Neuronal stem cell (in vitro differentiated cells): ENCODE measurements around the gene AFF3.
"Not testable (repeated sequence)": the region's sequence is repeated elsewhere in the genome, so short reads cannot be mapped to it uniquely, and the experiment has no call there.

Experiments
- DNase-seq: peaks from one replicate; pipeline ENCODE4 v3.0.0-alpha.2; 2013; ENCODE audit warnings: low spot score
- H2AFZ ChIP-seq: one replicate; pipeline ENCODE4 v1.6.1; 2013; ENCODE audit warnings: mild to moderate bottlenecking, low read length, inconsistent platforms
- H2AK5ac ChIP-seq: 2 replicates; pipeline ENCODE4 v1.6.1; 2013; ENCODE audit warnings: low read depth, mild to moderate bottlenecking, inconsistent platforms, low read length, moderate library complexity, mixed read lengths
- H2BK120ac ChIP-seq: 2 replicates; pipeline ENCODE4 v1.6.1; 2013; ENCODE audit warnings: low read depth, mild to moderate bottlenecking, inconsistent platforms, low read length, moderate library complexity, mixed read lengths
- H2BK12ac ChIP-seq: one replicate; pipeline ENCODE4 v1.6.1; 2013; ENCODE audit warnings: low read length, inconsistent platforms
- H2BK15ac ChIP-seq: 2 replicates; pipeline ENCODE4 v1.6.1; 2013; ENCODE audit warnings: mild to moderate bottlenecking, low read length, inconsistent platforms, mixed read lengths
- H2BK5ac ChIP-seq: one replicate; pipeline ENCODE4 v1.6.1; 2013; ENCODE audit warnings: inconsistent platforms, mild to moderate bottlenecking, low read length, moderate library complexity
- H3K14ac ChIP-seq: one replicate; pipeline ENCODE4 v1.6.1; 2013; ENCODE audit warnings: low read length, inconsistent platforms
- H3K18ac ChIP-seq: 2 replicates; pipeline ENCODE4 v1.6.1; 2013; ENCODE audit warnings: low read length, inconsistent platforms
- H3K23ac ChIP-seq: 2 replicates; pipeline ENCODE4 v1.6.1; 2013; ENCODE audit warnings: low read depth, mild to moderate bottlenecking, mixed read lengths, low read length, inconsistent platforms; ENCODE audit not compliant: poor library complexity
- H3K27ac ChIP-seq: replicated peaks from 3 replicates; pipeline ENCODE4 v1.5.1; 2013; ENCODE audit warnings: low read length, inconsistent platforms
- H3K27me3 ChIP-seq, 3 experiments: 2 replicates each; pipeline ENCODE4 v1.6.1; 2013; ENCODE audit warnings: low read length in 3 of 3, mild to moderate bottlenecking in 2 of 3, inconsistent platforms in 1 of 3, low read depth in 1 of 3, mixed read lengths in 1 of 3, moderate library complexity in 1 of 3; ENCODE audit not compliant: control insufficient read depth in 3 of 3, insufficient read depth in 3 of 3
- H3K36me3 ChIP-seq, 2 donors: replicated peaks in 1 of 2; 2 replicates each; pipeline ENCODE4 v1.6.1; 2013; ENCODE audit warnings: low read length in 2 of 2; ENCODE audit not compliant: control insufficient read depth in 2 of 2, insufficient read depth in 2 of 2
- H3K4ac ChIP-seq: 2 replicates; pipeline ENCODE4 v1.6.1; 2013; ENCODE audit warnings: inconsistent platforms, mild to moderate bottlenecking, low read length, moderate library complexity
- H3K4me1 ChIP-seq, 2 donors: 1 replicate in 1 of 2; 2 replicates in 1 of 2; pipeline ENCODE4 v1.6.1; 2013; ENCODE audit warnings: low read length in 2 of 2, low read depth in 1 of 2; ENCODE audit not compliant: control insufficient read depth in 2 of 2, insufficient read depth in 1 of 2
- H3K4me2 ChIP-seq: one replicate; pipeline ENCODE4 v1.6.1; 2013; ENCODE audit warnings: mild to moderate bottlenecking, low read length, inconsistent platforms; ENCODE audit not compliant: insufficient read depth, poor library complexity, severe bottlenecking
- H3K4me3 ChIP-seq, 2 donors: 2 replicates each; pipeline ENCODE4 v1.5.1; 2013; ENCODE audit warnings: low read length in 2 of 2, mild to moderate bottlenecking in 2 of 2, inconsistent platforms in 1 of 2, moderate library complexity in 1 of 2
- H3K79me1 ChIP-seq: one replicate; pipeline ENCODE4 v1.6.1; 2013; ENCODE audit warnings: low read depth, mild to moderate bottlenecking, inconsistent platforms, low read length, moderate library complexity
- H3K9ac ChIP-seq: one replicate; pipeline ENCODE4 v1.6.1; 2013; ENCODE audit warnings: mild to moderate bottlenecking, low read depth, low read length, inconsistent platforms; ENCODE audit not compliant: poor library complexity
- H3K9me3 ChIP-seq, 2 donors: replicated peaks in 1 of 2; 2 replicates each; pipeline versions ENCODE3 to v1.6.1; 2013; ENCODE audit warnings: low read length in 2 of 2, mild to moderate bottlenecking in 2 of 2, inconsistent platforms in 1 of 2, low read depth in 1 of 2, mixed read lengths in 1 of 2, moderate library complexity in 1 of 2; ENCODE audit not compliant: control insufficient read depth in 2 of 2, insufficient read depth in 1 of 2
- H4K8ac ChIP-seq: one replicate; pipeline ENCODE4 v1.6.1; 2013; ENCODE audit warnings: low read depth, mild to moderate bottlenecking, inconsistent platforms, low read length, moderate library complexity
- H4K91ac ChIP-seq: one replicate; pipeline ENCODE4 v1.6.1; 2013; ENCODE audit warnings: low read length, low read depth, mild to moderate bottlenecking, inconsistent platforms; ENCODE audit not compliant: poor library complexity
- WGBS, 2 donors: extraction: QIAGEN DNeasy Blood & Tissue Kit; methylation state at CpG; one replicate each; pipeline ENCODE4 v1.1.7; 2013; ENCODE audit warnings: missing lambda C conversion rate in 2 of 2, mixed read lengths in 1 of 2; ENCODE audit not compliant: insufficient read length in 2 of 2, insufficient replicate concordance in 1 of 2; ENCODE audit errors: extremely low coverage in 2 of 2; 5-methylcytosine and 5-hydroxymethylcytosine counted together

The AFF3 gene

DNA sequence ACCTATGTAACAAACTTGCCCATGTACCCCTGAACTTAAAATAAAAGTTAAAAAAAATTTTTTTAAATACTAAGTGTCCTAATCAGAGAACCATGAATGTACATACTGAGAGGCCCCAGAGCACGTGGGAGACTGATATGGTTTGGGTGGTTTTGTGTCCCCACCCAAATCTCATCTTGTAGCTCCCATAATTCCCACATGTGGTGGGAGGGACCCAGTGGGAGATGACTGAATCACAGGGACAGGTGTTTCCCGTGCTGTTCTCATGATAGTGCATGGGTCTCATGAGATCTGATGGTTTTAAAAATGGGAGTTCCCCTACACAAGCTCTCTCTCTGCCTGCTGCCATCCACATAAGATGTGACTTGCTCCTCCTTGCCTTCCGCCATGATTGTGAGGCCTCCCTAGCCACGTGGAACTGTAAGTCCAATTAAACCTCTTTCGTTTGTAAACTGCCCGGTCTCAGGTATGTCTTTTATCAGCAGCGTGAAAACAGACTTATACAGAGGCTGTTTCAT lies 214.6 kb downstream of the AFF3 start:
- H3K4me3 ChIP-seq, H2AK5ac ChIP-seq: not testable (repeated sequence)

DNA sequence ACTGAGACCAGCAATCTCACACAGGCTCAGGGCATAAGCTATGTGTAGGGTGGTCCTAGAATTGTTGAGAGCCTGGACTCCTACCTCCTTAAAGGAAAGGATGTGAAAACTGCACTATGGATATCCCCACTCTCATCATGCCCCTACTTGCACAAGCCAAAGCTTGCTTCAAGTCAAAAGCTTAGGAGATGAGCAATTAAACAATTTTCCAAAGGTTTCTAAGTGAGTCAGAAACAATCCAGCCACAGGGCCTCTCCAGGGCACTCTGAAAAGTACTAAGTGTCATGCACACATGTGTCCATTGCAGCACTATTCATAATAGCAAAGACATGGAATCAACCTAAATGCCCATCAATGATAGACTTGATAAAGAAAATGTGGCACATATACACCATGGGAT lies 215.4 kb downstream of the AFF3 start:
- Histone ChIP-seq H3K4me3 (no peak overlapping the region), H3K36me3 (no peaks in the 10 kb centered on the region), H3K4ac (no peak overlapping the region), H3K9me3 (no peaks in the 10 kb centered on the region), H3K23ac (no peak overlapping the region), H2AFZ (no peak overlapping the region), H3K14ac (no peak overlapping the region), H3K4me1 (no peaks in the 10 kb centered on the region), H3K18ac (no peak overlapping the region), H3K79me1 (no peaks in the 10 kb centered on the region), H4K8ac (no peak overlapping the region), H3K9ac (no peak overlapping the region), H4K91ac (no peak overlapping the region), H2BK15ac (no peak overlapping the region), H2BK120ac (no peak overlapping the region), H3K27me3 (no peaks in the 10 kb centered on the region), H2BK12ac (no peak overlapping the region), H3K4me2 (no peak overlapping the region), H3K27ac (no peak overlapping the region), H2BK5ac (no peak overlapping the region), H2AK5ac (no peak overlapping the region)
- no peak for DNase-seq

More for the DNA sequence above, 214.6 kb downstream of the AFF3 start:
- not testable (repeated sequence) for H2BK15ac ChIP-seq, H3K36me3 ChIP-seq, DNase-seq, H3K4me1 ChIP-seq, H2BK12ac ChIP-seq, H3K27me3 ChIP-seq, H3K79me1 ChIP-seq, H3K14ac ChIP-seq, H3K23ac ChIP-seq, H3K9ac ChIP-seq, H4K8ac ChIP-seq, H3K4me2 ChIP-seq, H3K9me3 ChIP-seq, H2AFZ ChIP-seq, H4K91ac ChIP-seq, H3K18ac ChIP-seq, H2BK5ac ChIP-seq, H2BK120ac ChIP-seq, H3K27ac ChIP-seq, H3K4ac ChIP-seq
- WGBS, 2 donors: no CpG with 5 or more reads among the region's 7 CpGs

DNA sequence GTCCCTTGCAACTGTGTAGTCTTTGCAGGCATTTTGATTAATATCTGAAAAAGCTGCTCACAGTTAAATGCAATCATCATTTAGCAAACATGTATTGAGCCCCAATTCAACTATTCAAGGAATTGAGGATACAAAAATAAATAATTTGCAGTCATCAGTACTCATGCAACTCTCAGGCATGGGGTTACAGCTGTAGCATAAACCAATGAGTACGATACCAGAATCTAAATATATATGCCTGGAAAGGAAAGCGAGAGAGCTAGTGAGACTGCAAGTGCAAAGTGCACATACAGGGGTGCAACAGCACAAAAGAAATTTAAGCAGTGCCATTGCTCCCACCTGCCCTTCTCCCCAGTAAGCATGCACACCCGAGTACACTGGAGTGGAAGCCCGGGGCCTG lies 216.4 kb downstream of the AFF3 start:
- Histone ChIP-seq H2AFZ (no peak overlapping the region), H3K4me2 (no peak overlapping the region), H3K79me1 (no peaks in the 10 kb centered on the region), H3K14ac (no peak overlapping the region), H2BK120ac (no peak overlapping the region), H3K27me3 (no peaks in the 10 kb centered on the region), H2BK12ac (no peak overlapping the region), H3K27ac (no peak overlapping the region), H3K4ac (no peak overlapping the region), H3K9me3 (peaks cover 0 to 3% of the 10 kb centered on the region in 2 donors), H2BK5ac (no peak overlapping the region), H3K36me3 (no peaks in the 10 kb centered on the region), H3K4me1 (no peaks in the 10 kb centered on the region), H4K8ac (no peak overlapping the region), H3K23ac (no peak overlapping the region), H3K18ac (no peak overlapping the region), H4K91ac (no peak overlapping the region), H3K9ac (no peak overlapping the region), H2BK15ac (no peak overlapping the region), H3K4me3 (no peak overlapping the region), H2AK5ac (no peak overlapping the region)
- no CpG with 5 or more reads among the region's 4 CpGs for WGBS, 2 donors
- no peak for DNase-seq

DNA sequence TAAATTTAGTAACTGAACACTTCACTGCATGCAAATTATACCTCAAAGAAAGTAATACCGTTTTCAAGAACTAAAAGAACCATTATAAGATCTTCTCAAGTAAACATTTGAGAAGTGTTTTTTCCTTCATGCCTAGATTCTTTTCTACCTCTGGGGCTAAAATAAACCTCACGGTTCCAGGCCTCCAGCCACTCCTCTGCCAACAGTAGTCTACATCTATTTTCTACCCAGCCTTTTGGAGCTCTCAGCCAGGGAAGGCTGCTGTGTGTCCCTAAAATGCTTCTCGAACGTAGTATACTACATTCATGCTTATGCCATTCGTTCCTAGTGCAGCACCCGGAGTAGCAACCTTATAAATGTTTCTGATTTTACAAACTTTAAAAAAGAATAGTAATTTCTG lies 219.7 kb downstream of the AFF3 start:
- no peaks in the 10 kb centered on the region for H3K4me1 ChIP-seq
- no peak overlapping the region for H3K4ac ChIP-seq
- H3K4me2 ChIP-seq: no peak overlapping the region
- H3K23ac ChIP-seq: no peak overlapping the region
- H3K9ac ChIP-seq: no peak overlapping the region
- no peak overlapping the region for H4K91ac ChIP-seq
- no peak overlapping the region for H2AK5ac ChIP-seq
- no peak overlapping the region for H2BK120ac ChIP-seq
- no peaks in the 10 kb centered on the region for H3K79me1 ChIP-seq
- H3K27me3 ChIP-seq: no peaks in the 10 kb centered on the region
- H2BK5ac ChIP-seq: no peak overlapping the region
- no peak overlapping the region for H3K14ac ChIP-seq
- H3K18ac ChIP-seq: no peak overlapping the region
- H2BK15ac ChIP-seq: no peak overlapping the region
- peaks cover 0 to 3% of the 10 kb centered on the region in 2 donors for H3K9me3 ChIP-seq
- H2BK12ac ChIP-seq: no peak overlapping the region
- no peaks in the 10 kb centered on the region for H3K36me3 ChIP-seq
- H3K4me3 ChIP-seq: no peak overlapping the region
- no peak overlapping the region for H2AFZ ChIP-seq
- WGBS, 2 donors: no CpG with 5 or more reads among the region's 6 CpGs
- no peak overlapping the region for H3K27ac ChIP-seq
- no peak for DNase-seq
- H4K8ac ChIP-seq: no peak overlapping the region
